GM19455 (cell line): ENCODE results near the gene SLCO4A1.

Experiments used
- ATAC-seq: cut with Tn5 transposase; IDR thresholded peaks from one replicate; pipeline ENCODE4 v1.9.1; 2021; ENCODE audit not compliant: unreplicated experiment

Gene SLCO4A1

DNA sequence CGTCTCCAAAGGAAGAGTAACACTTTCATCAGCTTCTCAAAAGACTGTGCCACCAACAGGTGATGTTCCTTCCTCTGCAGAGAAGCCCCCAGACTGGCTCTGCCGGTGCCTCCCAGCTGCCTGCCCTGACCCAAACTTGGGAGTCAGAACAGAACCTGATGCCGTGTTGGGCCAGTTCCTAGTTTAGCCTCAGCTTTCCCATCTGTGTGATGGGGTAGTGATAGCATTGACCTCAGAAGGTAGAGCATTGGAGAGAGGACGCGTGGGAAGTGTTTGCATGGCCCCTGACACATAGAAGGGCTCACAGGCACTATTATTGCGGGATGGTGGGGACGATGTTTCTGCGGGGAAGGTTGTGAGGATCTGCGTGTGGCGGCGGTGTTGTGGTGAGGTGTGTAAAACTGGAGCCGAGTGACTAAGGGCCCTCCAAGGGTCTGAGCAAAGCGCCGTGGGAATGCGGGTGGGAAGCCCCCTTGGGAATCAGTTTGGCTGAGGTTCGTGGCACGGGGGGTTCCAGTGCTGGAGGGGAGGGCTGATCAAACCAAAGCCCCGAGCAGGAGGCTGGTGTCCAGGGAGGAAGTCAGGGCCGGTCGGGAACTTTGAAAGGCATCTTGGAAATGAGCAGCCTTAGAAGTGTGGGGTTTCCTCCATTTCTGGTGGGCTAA lies 68.0 kb downstream of the SLCO4A1 start:
- ATAC-seq = no peak

- no peak for ATAC-seq
Measured at GRCh38 chr20:62710886-62711702, 68.8 kb downstream of the SLCO4A1 start.

- no peak for ATAC-seq
Measured at GRCh38 chr20:62711703-62712101, 69.4 kb downstream of the SLCO4A1 start.

DNA sequence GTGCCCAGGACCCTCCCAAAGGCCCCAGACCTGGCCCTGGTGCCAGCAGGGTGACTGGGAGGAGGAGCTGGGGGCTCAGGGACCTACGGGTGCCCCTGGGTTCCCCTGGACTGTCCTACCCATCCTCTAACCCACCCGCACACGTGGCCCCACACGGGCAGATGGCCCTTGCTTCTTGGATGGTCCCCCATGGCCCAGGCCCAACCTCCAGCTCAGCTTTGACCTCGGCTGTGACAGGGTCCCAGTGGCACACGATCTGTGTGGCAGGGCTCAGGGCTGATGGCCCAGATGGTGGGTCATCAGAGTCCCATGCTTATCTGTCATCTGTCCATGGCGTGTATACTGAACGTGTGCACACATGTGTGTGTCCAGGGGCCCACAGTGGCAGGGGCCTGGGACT lies 70.3 kb downstream of the SLCO4A1 start:
- ATAC-seq = no peak

DNA sequence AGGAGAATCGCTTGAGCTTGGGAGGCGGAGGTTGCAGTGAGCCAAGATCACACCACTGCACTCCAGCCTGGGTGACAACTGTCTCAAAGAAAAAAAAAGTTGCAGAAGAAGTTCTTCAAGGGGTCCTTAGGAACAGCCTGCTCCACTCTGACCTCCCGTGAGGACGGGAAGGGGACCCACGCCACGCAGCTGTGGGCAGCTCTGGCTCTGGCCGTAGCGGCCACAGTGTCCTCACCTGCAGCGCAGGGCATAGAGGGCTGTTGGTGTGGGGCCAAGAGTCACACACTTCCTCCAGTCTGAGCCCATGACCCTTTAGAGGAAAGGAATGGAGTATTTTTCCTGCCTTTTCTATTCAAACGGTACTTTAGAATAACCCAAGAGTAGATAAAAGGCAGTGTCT lies 71.7 kb downstream of the SLCO4A1 start:
- no peak for ATAC-seq

DNA sequence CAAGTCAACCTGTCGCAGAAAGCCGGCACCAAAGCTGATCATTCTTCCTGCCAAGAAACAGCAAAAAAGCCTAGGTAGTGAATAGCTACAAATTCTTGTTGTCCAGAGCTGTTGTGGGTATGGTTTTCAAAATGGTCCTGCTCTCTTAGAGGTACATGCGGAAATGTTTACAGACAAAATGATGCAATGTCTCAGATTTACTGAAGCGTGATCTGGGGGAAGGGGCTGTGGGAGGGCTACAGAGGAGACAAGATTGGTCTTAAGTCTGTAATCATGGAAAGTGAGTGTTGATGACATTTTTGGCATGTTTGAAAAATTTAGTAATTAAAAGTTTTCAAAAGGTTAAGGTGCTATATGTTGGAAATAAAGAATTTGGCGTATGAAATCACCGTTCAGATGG lies 72.5 kb downstream of the SLCO4A1 start:
- ATAC-seq = no peak

GRCh38 chr20:62715201-62715600 lies 72.9 kb downstream of the SLCO4A1 start:
- no peak for ATAC-seq

GRCh38 chr20:62716198-62716940 lies 74.1 kb downstream of the SLCO4A1 start:
- no peak for ATAC-seq

DNA sequence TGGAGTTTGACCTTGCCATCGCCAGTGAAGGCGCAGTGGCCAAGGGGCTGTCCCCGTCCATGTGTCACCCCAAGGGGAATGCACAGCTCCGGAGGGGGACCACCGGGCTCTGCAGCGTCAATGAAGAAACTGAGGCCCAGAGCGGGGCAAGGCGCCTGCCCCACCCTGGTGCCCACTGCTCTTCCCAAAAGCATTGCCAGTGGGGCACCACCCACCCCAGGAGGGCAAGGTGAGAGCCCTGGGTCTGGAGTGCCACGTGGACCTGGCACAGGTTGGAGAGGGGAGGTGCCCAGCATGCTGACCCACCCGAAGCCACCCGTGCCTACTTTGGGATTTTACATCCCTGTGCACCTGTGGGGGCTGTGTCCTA lies 74.6 kb downstream of the SLCO4A1 start:
- no peak for ATAC-seq

DNA sequence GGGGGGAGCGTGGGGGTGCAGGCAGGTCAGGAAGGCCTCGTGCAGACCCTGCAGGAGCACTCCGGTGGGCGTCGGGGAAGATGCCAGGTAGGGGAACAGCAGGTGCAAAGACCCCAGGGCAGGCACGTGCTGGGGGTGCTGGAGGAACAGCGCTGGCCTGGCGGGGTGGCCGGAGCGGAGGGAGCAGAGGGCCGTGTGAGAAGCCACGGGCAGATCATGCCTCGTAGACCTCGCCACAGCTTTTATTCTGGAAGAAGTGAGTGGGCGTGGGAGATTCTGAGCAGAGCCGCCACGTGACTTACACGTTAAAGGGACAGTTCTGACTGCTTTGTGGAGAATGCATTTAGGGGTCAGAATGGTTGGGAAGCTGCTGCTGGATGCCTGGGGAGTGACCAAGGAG lies 75.6 kb downstream of the SLCO4A1 start:
- ATAC-seq = no peak

GRCh38 chr20:62718546-62718945 lies 76.2 kb downstream of the SLCO4A1 start:
- no peak for ATAC-seq

GRCh38 chr20:62719250-62719935 lies 77.1 kb downstream of the SLCO4A1 start:
- no peak for ATAC-seq
